GM10266 (cell line): ENCODE measurements around the gene GJA10.

Experiments
- DNase-seq: peaks from one replicate; pipeline ENCODE4 v3.0.0; 2012; ENCODE audit errors: extremely low spot score
- CTCF ChIP-seq: IDR thresholded peaks from 2 replicates; pipeline ENCODE4 v1.5.1; 2012; ENCODE audit warnings: mild to moderate bottlenecking, low read depth; ENCODE audit not compliant: control insufficient read depth, insufficient read depth; ENCODE audit errors: missing control alignments

The GJA10 gene

GRCh38 chr6:89932245-89932802, 38.1 kb downstream of the GJA10 start:
- TF ChIP-seq CTCF, result no peak
- DNase-seq, result no peak

GRCh38 chr6:89934685-89935366, 40.6 kb downstream of the GJA10 start:
- no peak for TF ChIP-seq CTCF

GRCh38 chr6:89936177-89936576, 41.9 kb downstream of the GJA10 start:
- no peak for DNase-seq
- no peak for TF ChIP-seq CTCF

More at GRCh38 chr6:89934685-89935366, 40.6 kb downstream of the GJA10 start:
- no peak for DNase-seq

- DNase-seq, result no peak
Observed at GRCh38 chr6:89938014-89938413, 43.7 kb downstream of the GJA10 start.

GRCh38 chr6:89939144-89939543, 44.9 kb downstream of the GJA10 start:
- no peak for TF ChIP-seq CTCF
- no peak for DNase-seq

More at GRCh38 chr6:89938014-89938413, 43.7 kb downstream of the GJA10 start:
- TF ChIP-seq CTCF, result no peak

- peak; percentile 76 for DNase-seq
- TF ChIP-seq CTCF, result peak; percentile 79
Observed at GRCh38 chr6:89940225-89941027, 46.2 kb downstream of the GJA10 start.
